Left lung (tissue), 10 donors: ENCODE results near the gene SPATA13. TPM values are rescaled to one million over a fixed set of nuclear protein-coding genes. Genes with fewer than 3 reads are reported as not detected.
"Not testable (repeated sequence)": the region's sequence is repeated elsewhere in the genome, so short reads cannot be mapped to it uniquely, and the experiment has no call there.

ENCODE experiments used
- ATAC-seq: fragments of 200-7000 bp; cut with Tn5 transposase; one replicate; pipeline ENCODE4 v1.9.1; 2020; ENCODE audit warnings: moderate library complexity
- DNase-seq, 4 donors: peaks; one replicate each; pipeline ENCODE4 v3.0.0-alpha.2; 2013 to 2020
- H3K27ac ChIP-seq, 2 donors: fragments of 200-600 bp; sonication (generic) in 1 of 2; one replicate each; pipeline versions ENCODE4 v1.5.0 to v1.8.0; 2020 to 2021
- H3K27me3 ChIP-seq, 2 donors: fragments of 200-600 bp; sonication (generic) in 1 of 2; one replicate each; pipeline versions ENCODE4 v1.5.0 to v1.8.0; 2020 to 2021
- H3K36me3 ChIP-seq, 2 donors: fragments of 200-600 bp; sonication (generic) in 1 of 2; one replicate each; pipeline versions ENCODE4 v1.5.0 to v1.8.0; 2020 to 2021
- H3K4me1 ChIP-seq, 2 donors: fragments of 200-600 bp; one replicate each; pipeline ENCODE4 v1.8.0; 2021
- H3K4me3 ChIP-seq, 2 donors: fragments of 200-600 bp; sonication (generic) in 1 of 2; one replicate each; pipeline versions ENCODE4 v1.5.0 to v1.8.0; 2020 to 2021; ENCODE audit warnings: mild to moderate bottlenecking in 1 of 2
- H3K9me3 ChIP-seq, 2 donors: fragments of 200-600 bp; sonication (generic) in 1 of 2; one replicate each; pipeline versions ENCODE4 v1.5.0 to v1.8.0; 2020 to 2021
- intact Hi-C, 2 donors: fragments of 100-400 bp; cut with DNase I; formaldehyde crosslinking; loops; one replicate each; pipeline versions ENCODE4 v1.11.2 to v1.14.2; 2022
- polyA plus RNA-seq, 6 donors: library from polyadenylated mRNA; unstranded; fragments of 120-200 nt; gene quantifications; one replicate each; pipeline ENCODE4 v1.2.1, GENCODE V29; 2013; ENCODE audit not compliant: insufficient read length in 6 of 6
- total RNA-seq, 2 donors: library from RNA; stranded (reverse); fragmentation: NEBNext Ultra II Directional; extraction: Animal tissue kit (Norgen Biotek cat#: 25700); gene quantifications; one replicate each; pipeline ENCODE4 v1.2.1, GENCODE V29; 2021
- TF ChIP-seq, protein P1 (sequence below), 2 donors: fragments of 200-600 bp; sonication (generic) in 1 of 2; IDR thresholded peaks; one replicate each; pipeline versions ENCODE4 v1.5.0 to v1.8.0; 2021; ENCODE audit warnings: antibody characterized with exemption in 2 of 2
- donor health status: DM: no; HTN: yes; CAD: no.
- donor health status: DM: no; HTN: no; CAD: no.

Gene SPATA13
- total and polyA plus RNA-seq, 8 donors, result 11.4 to 31.4 (median 14.7) TPM

DNA sequence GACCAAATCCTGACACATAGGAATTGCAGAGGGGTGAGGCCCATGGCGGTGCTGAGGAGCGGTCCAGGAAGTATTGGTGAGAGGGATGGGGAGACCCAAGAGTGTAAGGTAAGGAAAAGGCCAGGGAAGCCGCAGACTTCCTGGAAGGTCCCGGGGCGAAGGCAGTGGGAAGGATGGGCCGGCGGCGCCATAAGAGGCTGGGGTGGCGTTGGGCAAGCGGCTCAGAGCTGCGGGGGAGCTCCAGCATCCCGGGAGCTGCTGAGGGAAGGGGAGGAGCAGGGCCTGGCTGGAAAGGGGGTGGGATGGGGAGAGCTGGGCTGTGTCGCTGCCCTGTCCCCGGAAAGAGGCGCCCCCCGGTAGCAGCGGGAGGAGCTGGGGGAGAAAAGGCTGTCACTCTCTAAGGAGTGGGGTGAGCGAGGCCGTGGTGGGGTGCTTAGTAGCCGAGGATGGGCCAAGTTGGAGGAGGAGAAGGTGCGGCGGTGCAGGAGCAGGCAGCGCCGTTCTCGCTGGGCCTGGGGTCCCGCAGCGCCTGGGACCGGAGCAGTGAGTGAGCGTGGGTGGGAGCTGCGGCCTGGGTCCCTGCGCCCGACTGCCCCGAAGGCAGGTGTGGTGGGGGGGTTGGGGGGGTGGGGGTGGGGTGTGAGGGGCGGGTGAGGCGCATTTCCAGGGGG is 179.6 kb downstream of the SPATA13 start:
- H3K4me1 ChIP-seq, result no peaks in the 10 kb centered on the region
- TF ChIP-seq, protein P1, sequence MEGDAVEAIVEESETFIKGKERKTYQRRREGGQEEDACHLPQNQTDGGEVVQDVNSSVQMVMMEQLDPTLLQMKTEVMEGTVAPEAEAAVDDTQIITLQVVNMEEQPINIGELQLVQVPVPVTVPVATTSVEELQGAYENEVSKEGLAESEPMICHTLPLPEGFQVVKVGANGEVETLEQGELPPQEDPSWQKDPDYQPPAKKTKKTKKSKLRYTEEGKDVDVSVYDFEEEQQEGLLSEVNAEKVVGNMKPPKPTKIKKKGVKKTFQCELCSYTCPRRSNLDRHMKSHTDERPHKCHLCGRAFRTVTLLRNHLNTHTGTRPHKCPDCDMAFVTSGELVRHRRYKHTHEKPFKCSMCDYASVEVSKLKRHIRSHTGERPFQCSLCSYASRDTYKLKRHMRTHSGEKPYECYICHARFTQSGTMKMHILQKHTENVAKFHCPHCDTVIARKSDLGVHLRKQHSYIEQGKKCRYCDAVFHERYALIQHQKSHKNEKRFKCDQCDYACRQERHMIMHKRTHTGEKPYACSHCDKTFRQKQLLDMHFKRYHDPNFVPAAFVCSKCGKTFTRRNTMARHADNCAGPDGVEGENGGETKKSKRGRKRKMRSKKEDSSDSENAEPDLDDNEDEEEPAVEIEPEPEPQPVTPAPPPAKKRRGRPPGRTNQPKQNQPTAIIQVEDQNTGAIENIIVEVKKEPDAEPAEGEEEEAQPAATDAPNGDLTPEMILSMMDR (IDR thresholded peaks at IDR 0.05), result no peak
- H3K27me3 ChIP-seq, result peaks cover 0 to 15% of the 10 kb centered on the region in 2 donors
- DNase-seq (peak in 1 of 4 donors; percentile 62), ATAC-seq (no peak)
- intact Hi-C loops, result no loop called here
- peaks cover 0 to 6% of the 10 kb centered on the region in 2 donors for H3K9me3 ChIP-seq
- no peaks in the 10 kb centered on the region for H3K36me3 ChIP-seq
- H3K4me3 ChIP-seq, result no peak overlapping the region
- H3K27ac ChIP-seq, result no peak overlapping the region

DNA sequence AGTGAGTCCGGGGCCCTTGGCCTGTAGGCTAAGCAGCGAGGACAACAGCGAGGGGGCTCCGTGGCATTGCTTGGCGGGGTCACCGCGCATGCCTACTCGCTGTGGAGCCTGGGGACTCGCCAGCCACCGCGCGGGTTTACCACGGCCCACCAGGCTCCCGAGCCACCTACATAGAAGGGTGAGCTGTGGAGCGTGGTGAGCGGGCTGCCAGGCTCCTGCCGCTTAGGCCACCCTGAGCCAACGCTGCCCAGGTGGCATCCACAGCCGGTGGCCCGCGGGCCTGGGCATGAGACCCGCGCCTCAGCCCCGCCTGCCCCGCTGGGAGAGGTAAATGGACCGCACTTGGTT is 180.1 kb downstream of the SPATA13 start:
- H3K4me3 ChIP-seq, result no peak overlapping the region
- intact Hi-C loops, result no loop called here
- DNase-seq (peak in 1 of 4 donors; percentile 58), ATAC-seq (no peak)
- no peaks in the 10 kb centered on the region for H3K36me3 ChIP-seq
- peaks cover 0 to 6% of the 10 kb centered on the region in 2 donors for H3K9me3 ChIP-seq
- H3K4me1 ChIP-seq, result no peaks in the 10 kb centered on the region
- TF ChIP-seq, protein P1 (IDR thresholded peaks at IDR 0.05), result no peak
- peaks cover 0 to 11% of the 10 kb centered on the region in 2 donors for H3K27me3 ChIP-seq
- H3K27ac ChIP-seq, result no peak overlapping the region

DNA sequence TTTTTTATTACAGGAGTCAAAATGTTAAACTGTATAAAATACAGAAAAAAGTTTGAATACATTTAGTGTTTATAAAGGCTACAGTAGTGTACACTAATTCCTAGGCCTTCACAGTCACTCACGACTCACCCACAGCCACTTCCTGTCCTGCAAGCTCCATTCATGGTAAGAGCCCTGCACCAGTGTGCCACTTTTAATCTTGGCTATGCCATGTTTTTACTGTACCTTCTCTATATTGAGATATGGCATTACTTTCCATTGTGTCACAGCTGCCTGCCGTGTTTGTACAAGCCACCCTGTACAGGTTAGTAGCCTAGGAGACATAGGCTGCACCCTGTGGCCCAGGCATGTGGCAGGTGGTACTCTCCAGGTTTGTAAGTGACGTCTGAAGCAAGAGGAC is 180.9 kb downstream of the SPATA13 start:
- Histone ChIP-seq H3K27ac (no peak overlapping the region), H3K9me3 (peaks cover 0 to 6% of the 10 kb centered on the region in 2 donors), H3K36me3 (no peaks in the 10 kb centered on the region), H3K27me3 (peaks cover 0 to 11% of the 10 kb centered on the region in 2 donors), H3K4me1 (no peaks in the 10 kb centered on the region), H3K4me3 (no peak overlapping the region)
- no peak for ATAC-seq
- intact Hi-C loops, result no loop called here
- no peak for DNase-seq
- TF ChIP-seq, protein P1 (IDR thresholded peaks at IDR 0.05), result no peak

DNA sequence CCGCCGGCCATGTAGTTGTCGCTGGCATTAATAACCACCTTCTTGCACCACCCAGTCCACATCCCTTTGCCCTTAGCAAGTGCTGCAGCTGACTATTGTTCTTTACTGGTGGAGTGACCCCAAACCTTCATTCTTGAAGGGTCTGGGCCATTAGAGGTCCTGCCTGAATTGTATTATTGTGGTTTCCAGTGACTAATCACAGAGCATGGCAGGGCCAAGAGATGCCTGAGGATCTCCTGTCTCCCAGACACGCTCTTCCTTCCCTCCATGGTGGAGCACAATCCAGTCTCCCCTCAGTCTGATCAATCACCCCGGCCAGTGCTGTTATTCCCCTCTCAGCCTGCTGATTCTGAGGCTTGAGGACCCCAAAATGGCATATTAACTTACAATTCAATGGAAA is 187.9 kb downstream of the SPATA13 start:
- TF ChIP-seq, protein P1 (IDR thresholded peaks at IDR 0.05), result no peak
- Histone ChIP-seq H3K36me3 (no peaks in the 10 kb centered on the region), H3K27me3 (no peaks in the 10 kb centered on the region), H3K4me3 (no peak overlapping the region), H3K4me1 (no peaks in the 10 kb centered on the region), H3K27ac (peak overlapping the region in 1 of 2 donors; percentile 35), H3K9me3 (no peaks in the 10 kb centered on the region)
- ATAC-seq (no peak), DNase-seq (no peak)
- intact Hi-C loops, result no loop called here

DNA sequence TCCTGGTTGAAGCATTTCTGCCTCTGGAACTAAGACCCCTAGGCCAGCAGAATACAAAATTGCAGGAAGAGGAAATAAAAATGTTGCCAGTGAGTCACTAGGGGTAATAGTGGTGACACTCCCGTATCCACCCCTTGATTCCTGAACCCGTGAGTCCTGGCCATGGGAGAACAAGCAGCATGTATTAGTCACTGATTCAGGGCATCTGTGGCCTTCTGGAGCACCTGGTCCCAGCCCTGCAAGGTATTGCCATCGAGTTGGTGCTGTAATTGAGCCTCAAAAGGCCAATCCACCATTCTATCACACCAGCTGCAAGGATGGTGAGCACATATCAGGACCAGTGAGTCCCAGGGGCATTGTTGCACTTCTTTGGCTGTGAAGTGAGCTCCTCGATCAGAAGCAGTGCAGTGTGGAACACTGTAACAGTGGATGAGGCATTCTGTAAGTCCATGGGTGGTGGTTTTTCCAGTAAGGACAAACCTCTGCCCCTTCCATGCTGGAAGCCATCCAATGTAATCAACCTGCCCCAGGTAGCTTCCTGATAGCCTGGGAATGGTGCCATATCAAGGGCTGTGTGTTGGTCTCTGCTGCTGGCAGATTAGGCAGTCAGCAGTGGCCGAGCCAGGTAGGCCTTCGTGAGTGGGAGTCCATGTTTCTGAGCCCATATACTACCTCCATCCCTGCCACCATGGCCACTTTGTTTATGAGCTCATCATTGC is 188.4 kb downstream of the SPATA13 start:
- H3K4me3 ChIP-seq, result no peak overlapping the region
- H3K27me3 ChIP-seq, result no peaks in the 10 kb centered on the region
- no peaks in the 10 kb centered on the region for H3K36me3 ChIP-seq
- ATAC-seq (peak; percentile 96), DNase-seq (peak in 2 of 4 donors; percentile 20 to 59)
- no peaks in the 10 kb centered on the region for H3K4me1 ChIP-seq
- H3K9me3 ChIP-seq, result no peaks in the 10 kb centered on the region
- H3K27ac ChIP-seq, result peak overlapping the region in 1 of 2 donors; percentile 35
- TF ChIP-seq, protein P1 (IDR thresholded peaks at IDR 0.05), result no peak
- intact Hi-C loops, result no loop called here

DNA sequence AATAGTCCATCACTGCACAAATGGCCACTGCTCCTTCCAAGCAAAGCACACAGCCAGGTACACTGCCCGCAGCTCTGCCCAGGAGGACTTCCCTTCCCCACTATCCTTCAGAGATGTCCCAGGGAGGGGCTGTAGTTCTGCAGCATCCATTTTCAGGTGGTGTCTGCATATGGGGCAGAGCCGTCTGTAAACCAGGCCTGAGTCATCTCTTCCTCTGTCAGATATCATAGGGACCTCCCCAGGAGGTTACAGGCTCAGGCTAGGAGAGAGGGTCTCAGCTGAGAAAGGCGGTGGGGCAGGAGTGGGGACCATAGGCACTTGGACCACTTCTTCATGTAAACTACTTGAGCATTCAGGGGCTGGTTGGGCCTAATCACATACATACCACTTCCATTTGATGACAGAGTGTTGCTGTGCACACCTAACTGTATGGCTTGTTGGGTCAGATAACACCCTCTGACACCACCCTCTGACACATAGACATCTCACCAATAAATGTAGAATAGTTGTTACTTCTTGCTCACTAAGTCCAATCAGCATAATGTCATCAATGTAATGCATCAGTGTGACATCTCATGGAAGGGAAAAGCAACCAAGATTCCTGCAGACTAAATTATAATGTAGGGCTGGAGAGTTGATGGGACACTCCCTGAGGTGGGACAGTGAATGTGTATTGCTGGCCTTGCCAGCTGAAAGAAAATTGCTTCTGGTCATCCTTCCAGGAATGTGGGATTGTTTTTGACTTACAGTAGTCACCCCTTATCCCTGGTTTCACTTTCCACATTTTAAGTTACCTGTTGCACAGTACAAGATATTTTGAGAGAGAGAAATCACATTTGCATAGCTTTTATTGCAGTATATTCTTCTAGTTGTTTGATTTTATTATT is 189.5 kb downstream of the SPATA13 start:
- DNase-seq, ATAC-seq, H3K27ac ChIP-seq, H3K9me3 ChIP-seq, H3K36me3 ChIP-seq, H3K27me3 ChIP-seq, intact Hi-C loops, H3K4me1 ChIP-seq, H3K4me3 ChIP-seq: not testable (repeated sequence)
